HUES64 (cell line): ENCODE results near the gene TEX55.
"Not testable (repeated sequence)": the region's sequence is repeated elsewhere in the genome, so short reads cannot be mapped to it uniquely, and the experiment has no call there.

ENCODE experiments used
- H3K27ac ChIP-seq: 2 replicates; pipeline ENCODE4 v1.7.0; 2013; ENCODE audit warnings: low read depth, low read length, inconsistent platforms
- H3K27me3 ChIP-seq: 2 replicates; pipeline ENCODE4 v1.6.1; 2013; ENCODE audit warnings: mild to moderate bottlenecking, low read length; ENCODE audit not compliant: insufficient read depth
- H3K36me3 ChIP-seq: 2 replicates; pipeline ENCODE4 v1.6.1; 2013; ENCODE audit warnings: mild to moderate bottlenecking, low read length; ENCODE audit not compliant: insufficient read depth
- H3K4me1 ChIP-seq: 2 replicates; pipeline ENCODE4 v1.6.1; 2013; ENCODE audit warnings: mild to moderate bottlenecking, low read length, moderate library complexity; ENCODE audit not compliant: insufficient read depth
- H3K4me3 ChIP-seq: 2 replicates; pipeline ENCODE4 v1.5.1; 2013; ENCODE audit warnings: mild to moderate bottlenecking, low read length, moderate library complexity
- H3K9ac ChIP-seq: 2 replicates; pipeline ENCODE4 v1.6.1; 2013; ENCODE audit warnings: mild to moderate bottlenecking, low read depth, low read length
- H3K9me3 ChIP-seq: 2 replicates; pipeline ENCODE4 v1.6.1; 2013; ENCODE audit warnings: low read depth, low read length; ENCODE audit not compliant: insufficient read depth
- WGBS: fragments of 150-250, 120-280 bp; methylation state at CpG from one replicate; pipeline ENCODE4 v1.1.7; 2013; ENCODE audit warnings: missing lambda C conversion rate; 5-methylcytosine and 5-hydroxymethylcytosine counted together

The TEX55 gene

DNA sequence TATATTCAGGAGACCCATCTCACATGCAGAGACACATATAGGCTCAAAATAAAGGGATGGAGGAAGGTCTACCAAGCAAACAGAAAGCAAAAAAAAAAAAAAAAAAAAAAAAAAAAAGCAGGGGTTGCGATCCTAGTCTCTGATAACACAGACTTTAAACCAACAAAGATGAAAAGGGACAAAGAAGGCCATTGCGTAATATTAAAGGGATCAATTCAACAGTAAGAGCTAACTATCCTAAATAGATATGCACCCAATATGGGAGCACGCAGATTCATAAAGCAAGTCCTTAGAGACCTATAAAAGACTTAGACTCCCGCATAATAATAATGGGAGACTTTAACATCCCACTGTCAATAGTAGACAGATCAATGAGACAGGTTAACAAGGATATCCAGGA is 13.7 kb upstream of the TEX55 start:
- H3K4me1 ChIP-seq, H3K9ac ChIP-seq, H3K36me3 ChIP-seq, H3K27ac ChIP-seq, H3K9me3 ChIP-seq, H3K27me3 ChIP-seq, H3K4me3 ChIP-seq: not testable (repeated sequence)
- 95% methylated on average over 3 of the region's 4 CpGs for WGBS

DNA sequence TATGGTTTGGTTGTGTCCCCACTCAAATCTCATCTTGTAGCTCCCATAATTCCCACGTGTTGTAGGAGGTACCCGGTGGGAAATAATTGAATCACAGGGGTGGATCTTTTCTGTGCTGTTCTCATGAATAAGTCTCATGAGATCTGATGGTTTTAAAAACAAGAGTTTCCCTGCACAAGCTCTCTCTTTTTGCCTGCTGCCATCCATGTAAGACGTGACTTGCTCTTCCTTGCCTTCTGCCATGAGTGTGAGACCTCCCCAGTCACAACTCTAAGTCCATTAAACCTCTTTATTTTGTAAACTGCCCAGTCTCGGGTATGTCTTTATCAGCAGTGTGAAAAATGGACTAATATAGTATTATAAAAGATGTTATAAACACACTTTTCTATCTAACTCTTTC is 6.6 kb upstream of the TEX55 start:
- not testable (repeated sequence) for H3K9ac ChIP-seq, H3K4me3 ChIP-seq, H3K36me3 ChIP-seq, H3K9me3 ChIP-seq, H3K27me3 ChIP-seq, H3K4me1 ChIP-seq, H3K27ac ChIP-seq
- WGBS = 98% methylated on average over 3 of the region's 4 CpGs

DNA sequence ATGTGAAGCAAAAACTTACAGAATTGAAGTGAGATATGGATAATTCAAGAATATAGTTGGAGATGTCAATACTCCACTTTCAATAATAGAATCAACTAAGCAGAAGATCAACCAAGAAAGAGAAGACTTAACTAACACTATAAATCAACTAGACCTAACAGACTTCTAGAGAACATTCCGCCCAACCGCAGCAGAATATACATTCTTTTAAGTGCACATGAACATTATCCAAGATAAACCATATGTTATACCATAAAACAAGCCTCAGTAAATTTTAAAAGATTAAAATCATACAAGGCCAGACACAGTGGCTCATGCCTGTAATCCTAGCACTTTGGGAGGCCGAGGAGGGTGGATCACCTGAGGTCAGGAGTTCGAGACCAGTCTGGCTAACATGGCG is 5.5 kb upstream of the TEX55 start:
- Histone ChIP-seq H3K4me1 (no peaks in the 10 kb centered on the region), H3K27me3 (no peaks in the 10 kb centered on the region), H3K36me3 (no peaks in the 10 kb centered on the region), H3K27ac (no peak overlapping the region), H3K9me3 (no peaks in the 10 kb centered on the region), H3K9ac (no peak overlapping the region), H3K4me3 (no peak overlapping the region)
- 99% methylated on average over 5 of the region's 5 CpGs for WGBS

DNA sequence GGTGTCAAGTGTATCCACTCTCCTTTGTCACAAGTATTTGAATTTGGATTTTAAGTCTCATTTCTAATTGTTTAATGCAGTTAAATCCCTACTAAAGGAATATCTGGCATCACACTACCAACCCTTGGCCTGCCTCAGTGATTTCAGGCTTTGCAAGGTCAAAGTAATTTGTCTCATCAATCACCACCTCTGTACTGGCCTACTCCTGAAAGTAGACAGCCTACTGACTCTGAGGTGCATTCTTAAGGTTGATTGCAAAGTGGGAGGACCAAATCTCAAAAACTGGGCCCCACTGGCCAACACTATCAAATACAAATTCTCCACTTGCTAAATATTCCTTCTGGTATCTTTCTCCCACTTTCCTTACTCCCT is 851 bp upstream of the TEX55 start:
- Histone ChIP-seq H3K4me1 (no peaks in the 10 kb centered on the region), H3K27me3 (no peaks in the 10 kb centered on the region), H3K9me3 (no peaks in the 10 kb centered on the region), H3K4me3 (no peak overlapping the region), H3K9ac (no peak overlapping the region), H3K27ac (no peak overlapping the region), H3K36me3 (no peaks in the 10 kb centered on the region)

DNA sequence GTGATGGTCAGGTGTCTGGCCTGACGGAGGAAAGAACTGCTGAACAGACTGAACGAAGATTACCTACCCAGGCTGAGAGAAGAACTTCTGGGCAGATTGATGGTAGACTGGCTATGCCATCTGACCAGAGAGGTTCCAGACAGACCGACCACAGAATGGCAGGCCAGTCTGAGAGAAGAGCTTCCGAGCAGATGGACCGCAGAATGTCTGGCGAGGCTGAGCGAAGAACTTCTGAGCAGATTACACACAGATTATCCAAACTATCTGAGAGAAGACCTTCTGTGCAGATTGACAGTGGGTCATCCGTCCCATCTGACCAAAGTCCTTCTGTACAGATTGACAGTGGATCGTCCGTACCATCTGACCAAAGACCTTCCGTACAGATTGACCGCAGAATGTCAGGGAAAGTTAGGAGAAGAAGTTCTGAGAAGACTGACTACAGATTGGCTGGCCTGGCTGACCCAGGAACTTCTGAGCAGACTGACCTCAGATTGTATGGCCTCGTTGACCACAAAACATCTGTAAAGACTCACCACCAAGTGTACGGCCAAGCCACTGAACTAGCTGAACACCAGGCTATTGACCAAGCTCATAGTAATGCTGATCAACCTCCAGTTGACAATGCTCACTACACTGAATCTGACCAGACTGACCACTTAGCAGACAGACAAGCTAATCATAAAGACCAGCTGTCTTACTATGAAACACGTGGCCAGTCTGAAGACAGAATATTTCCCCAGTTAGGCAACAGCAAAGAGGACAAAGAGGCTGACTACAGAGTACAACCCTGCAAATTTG is 812 bp downstream of the TEX55 start:
- Histone ChIP-seq H3K27me3 (no peaks in the 10 kb centered on the region), H3K36me3 (no peaks in the 10 kb centered on the region), H3K27ac (no peak overlapping the region), H3K9me3 (no peaks in the 10 kb centered on the region), H3K4me3 (no peak overlapping the region), H3K4me1 (no peaks in the 10 kb centered on the region), H3K9ac (no peak overlapping the region)
- 89% methylated on average over 15 of the region's 15 CpGs for WGBS

DNA sequence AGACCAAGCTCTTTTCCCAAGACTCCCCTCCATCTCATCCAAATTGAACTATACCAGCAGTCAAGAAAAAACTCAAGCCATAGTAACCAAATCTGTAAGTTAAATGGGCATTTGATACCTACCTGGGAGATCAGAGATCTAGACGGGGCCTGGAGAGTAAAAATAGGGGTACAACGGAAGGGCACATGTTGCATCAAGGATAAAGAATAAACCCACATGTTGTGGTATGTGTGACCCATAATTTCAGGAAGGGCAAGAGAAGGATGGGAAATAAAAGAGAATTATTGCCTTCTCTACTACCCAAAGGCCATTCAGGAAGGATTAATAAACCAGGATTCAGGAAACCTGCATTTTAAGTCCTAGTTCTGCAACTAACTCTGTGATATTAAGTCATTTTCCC is 1.5 kb downstream of the TEX55 start:
- WGBS = 43% methylated on average over 2 of the region's 2 CpGs
- no peaks in the 10 kb centered on the region for H3K36me3 ChIP-seq

DNA sequence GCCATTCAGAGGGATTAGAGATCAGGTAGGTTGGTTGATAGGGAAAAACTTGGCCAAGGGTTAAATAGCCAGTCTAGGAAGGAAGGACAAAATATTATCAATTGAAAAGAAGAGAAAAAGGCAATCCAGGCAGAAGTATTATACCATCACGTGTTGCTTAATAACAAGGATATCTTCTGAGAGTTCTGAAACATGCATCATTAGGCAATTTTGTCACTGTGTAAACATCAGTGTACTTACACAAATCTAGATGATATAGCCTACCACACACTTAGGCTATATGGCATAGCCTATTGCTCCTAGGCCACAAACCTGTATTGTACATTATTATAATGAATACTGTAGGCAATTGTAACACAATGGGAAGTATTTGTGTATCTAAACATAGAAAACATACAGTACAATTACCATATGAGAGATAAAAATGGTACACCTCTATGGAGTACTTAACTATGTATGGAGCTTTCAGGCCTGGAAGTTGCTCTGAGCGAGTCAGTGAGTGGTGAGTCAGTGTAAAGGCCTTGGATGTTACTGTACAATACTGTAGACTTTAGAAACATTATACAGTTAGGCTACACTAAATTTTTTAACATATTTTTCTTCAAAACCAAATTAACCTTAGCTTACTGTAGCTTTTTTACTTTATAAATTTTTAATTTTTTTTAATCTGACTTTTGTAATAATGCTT is 2.7 kb downstream of the TEX55 start:
- Histone ChIP-seq H3K4me1 (no peaks in the 10 kb centered on the region), H3K36me3 (no peaks in the 10 kb centered on the region), H3K4me3 (no peak overlapping the region), H3K27ac (no peak overlapping the region), H3K9me3 (peaks cover 2% of the 10 kb centered on the region; the same call in 1 of the 2 replicates), H3K27me3 (no peaks in the 10 kb centered on the region), H3K9ac (no peak overlapping the region)
- WGBS = 84% methylated on average over 2 of the region's 2 CpGs

More for the DNA sequence above, 1.5 kb downstream of the TEX55 start:
- no peak overlapping the region for H3K9ac ChIP-seq
- no peaks in the 10 kb centered on the region for H3K4me1 ChIP-seq
- H3K9me3 ChIP-seq = no peaks in the 10 kb centered on the region
- no peak overlapping the region for H3K4me3 ChIP-seq
- H3K27ac ChIP-seq = no peak overlapping the region
- H3K27me3 ChIP-seq = no peaks in the 10 kb centered on the region

DNA sequence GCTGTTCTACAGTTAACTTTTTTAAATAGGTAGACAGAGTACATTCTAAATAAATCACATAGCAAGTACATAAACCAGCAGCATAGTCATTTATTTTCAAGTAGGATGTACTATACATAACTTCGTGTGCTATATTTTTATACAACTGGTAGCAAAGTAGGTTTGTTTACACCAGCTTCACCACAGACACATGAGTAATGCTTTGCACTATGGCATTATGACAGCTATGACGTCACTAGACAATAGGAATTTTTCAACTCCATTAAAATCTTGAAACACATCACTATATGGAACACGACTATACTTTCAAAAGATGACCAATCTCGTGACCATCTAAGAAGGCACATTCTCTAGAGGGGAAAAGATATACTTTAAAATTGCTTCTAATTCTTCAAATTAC is 3.5 kb downstream of the TEX55 start:
- WGBS = 97% methylated on average over 4 of the region's 4 CpGs
- Histone ChIP-seq H3K27me3 (no peaks in the 10 kb centered on the region), H3K9me3 (peaks cover 3% of the 10 kb centered on the region; the same call in 1 of the 2 replicates), H3K4me1 (no peaks in the 10 kb centered on the region), H3K9ac (no peak overlapping the region), H3K36me3 (no peaks in the 10 kb centered on the region), H3K4me3 (no peak overlapping the region), H3K27ac (no peak overlapping the region)

DNA sequence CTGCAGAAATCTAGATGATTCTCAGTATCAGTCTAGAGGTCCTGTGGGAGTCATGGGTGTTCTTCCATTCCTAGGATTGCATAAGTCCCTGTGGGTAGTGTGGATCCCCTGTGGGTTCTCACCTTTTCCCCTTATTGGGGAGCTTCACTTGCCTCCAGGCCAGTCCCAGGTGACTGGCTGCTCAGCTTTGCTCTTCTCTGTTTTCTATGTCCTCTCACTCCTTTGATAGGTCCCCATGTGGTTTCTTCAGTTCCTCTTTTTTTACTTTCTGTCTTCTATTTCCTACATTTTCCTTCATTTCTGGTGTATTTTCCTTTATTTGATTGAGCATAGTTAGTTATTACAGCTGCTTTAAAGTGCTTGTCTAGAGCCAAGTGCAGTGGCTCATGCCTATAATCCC is 10.9 kb downstream of the TEX55 start:
- H3K27ac ChIP-seq = no peak overlapping the region
- no peak overlapping the region for H3K4me3 ChIP-seq
- peaks cover 5% of the 10 kb centered on the region; the same call in 1 of the 2 replicates for H3K9me3 ChIP-seq
- H3K4me1 ChIP-seq = no peaks in the 10 kb centered on the region
- no peaks in the 10 kb centered on the region for H3K36me3 ChIP-seq
- no peak overlapping the region for H3K9ac ChIP-seq
- H3K27me3 ChIP-seq = no peaks in the 10 kb centered on the region

DNA sequence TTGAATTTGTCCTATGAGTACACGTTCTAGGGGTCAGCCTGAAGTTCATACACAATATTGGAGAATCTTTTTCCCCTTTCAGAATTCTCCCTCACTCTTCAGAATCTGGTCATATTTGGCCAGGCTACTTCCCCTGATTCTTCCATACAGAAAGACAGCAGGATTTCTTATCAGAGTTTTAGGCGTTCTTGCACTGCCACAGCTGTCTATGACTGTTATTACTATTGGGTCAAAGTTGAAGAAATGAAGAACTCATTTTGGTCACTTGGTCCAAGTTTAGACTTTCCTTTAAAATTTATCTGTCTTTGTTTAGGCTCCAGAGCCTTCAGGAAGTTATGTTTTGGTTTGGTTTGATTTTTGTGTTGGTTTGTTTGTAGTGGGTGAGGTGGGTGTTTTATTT is 12.0 kb downstream of the TEX55 start:
- 90% methylated on average over 2 of the region's 2 CpGs for WGBS
- Histone ChIP-seq H3K36me3 (no peaks in the 10 kb centered on the region), H3K4me3 (no peak overlapping the region), H3K27ac (no peak overlapping the region), H3K4me1 (no peaks in the 10 kb centered on the region), H3K9ac (no peak overlapping the region), H3K27me3 (no peaks in the 10 kb centered on the region), H3K9me3 (peaks cover 9% of the 10 kb centered on the region; the same call in 1 of the 2 replicates)

DNA sequence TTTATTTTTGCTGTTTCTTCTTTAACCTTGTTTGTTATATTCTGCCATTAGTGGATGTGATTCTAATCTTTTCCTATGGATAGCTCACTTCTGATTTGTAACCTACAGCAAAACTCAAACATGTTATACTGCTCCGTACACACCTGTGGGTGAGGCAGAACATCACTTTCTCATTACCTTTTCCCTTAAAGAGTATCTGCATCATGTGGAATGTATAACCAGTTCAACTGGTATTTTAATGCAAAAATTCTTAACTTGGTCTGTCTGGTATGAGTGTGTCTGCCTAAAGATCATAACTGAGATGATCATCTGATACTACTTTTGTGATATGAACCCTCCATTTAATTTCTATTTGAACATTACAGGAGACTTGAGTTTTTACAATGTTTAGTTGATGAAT is 14.4 kb downstream of the TEX55 start:
- 90% methylated on average over 1 of the region's 1 CpG for WGBS
- Histone ChIP-seq H3K4me1 (no peaks in the 10 kb centered on the region), H3K9ac (no peak overlapping the region), H3K27ac (no peak overlapping the region), H3K36me3 (no peaks in the 10 kb centered on the region), H3K9me3 (peaks cover 19% of the 10 kb centered on the region), H3K27me3 (no peaks in the 10 kb centered on the region), H3K4me3 (no peak overlapping the region)
